K562 (cell line): ENCODE data around the gene PEX7. TPM values are rescaled to one million over a fixed set of nuclear protein-coding genes. Genes with fewer than 3 reads are reported as not detected.

Source experiments
- MTA1 ChIP-seq: fragments of 450-650 bp; IDR thresholded peaks from 2 replicates; pipeline ENCODE4 v1.6.1; 2017; ENCODE audit warnings: borderline replicate concordance
- RAD21 ChIP-seq, 2 experiments: fragments of 250-450 bp in 1 of 2; fragments of 450-650 bp in 1 of 2; sonication (Bioruptor Pico) in 1 of 2; formaldehyde crosslinking in 1 of 2; IDR thresholded peaks in 1 of 2; conservative IDR thresholded peaks in 1 of 2; 2 replicates each; pipeline versions ENCODE4 v1.4.0 to v1.8.0; 2020 to 2022; ENCODE audit warnings: mild to moderate bottlenecking in 2 of 2, moderate library complexity in 1 of 2
- SMARCE1 ChIP-seq: fragments of 450-650 bp; IDR thresholded peaks from 2 replicates; pipeline ENCODE4 v1.7.1; 2016; ENCODE audit warnings: mild to moderate bottlenecking
- TRIM24 ChIP-seq, 2 experiments: fragments of 450-650 bp; IDR thresholded peaks; 2 replicates each; pipeline ENCODE4 v1.6.1; 2016
- USF1 ChIP-seq: sonication (generic); formaldehyde crosslinking; IDR thresholded peaks from 2 replicates; pipeline ENCODE4 v1.9.0; 2022; ENCODE audit warnings: mild to moderate bottlenecking, missing genetic modification reagents
- ZBTB43 ChIP-seq: sonication (generic); formaldehyde crosslinking; IDR thresholded peaks from 2 replicates; pipeline ENCODE4 v1.8.0; 2023; ENCODE audit warnings: mild to moderate bottlenecking, missing genetic modification reagents
- polyA plus RNA-seq, 8 experiments: library from polyadenylated mRNA; depleted of rRNA in 4 of 8; stranded (reverse) in 5 of 8; unstranded in 3 of 8; fragments of >200 nt; fragmentation: Nextera tagmentation in 2 of 8; fragmentation: Illumina TruSeq in 1 of 8; extraction: Ambion mirVana in 2 of 8; extraction: Trizol in 1 of 8; gene quantifications; 2 replicates each; pipeline versions ENCODE4 v1.2.1 to v1.2.3, GENCODE V29; 2011 to 2014; ENCODE audit warnings: inconsistent platforms in 1 of 8, missing spikeins in 1 of 8
- total RNA-seq, 7 experiments: library from RNA; depleted of rRNA in 6 of 7; stranded (reverse); fragments of >200 nt in 6 of 7; fragmentation: Illumina TruSeq in 2 of 7; extraction: Trizol in 2 of 7; gene quantifications; 2 replicates each; pipeline versions ENCODE4 v1.2.1 to v1.2.3, GENCODE V29; 2011 to 2021; ENCODE audit warnings: low replicate concordance in 1 of 7
- TF ChIP-seq, protein P1 (sequence below): fragments of 450-650 bp; IDR thresholded peaks from 2 replicates; pipeline ENCODE4 v1.6.1; 2016; ENCODE audit warnings: mild to moderate bottlenecking, moderate library complexity

Gene PEX7
- total and polyA plus RNA-seq, 9 of the 15 experiments (the other 6 are each of a cell fraction or from before 2014, with no cell fraction given): 1.6 to 12.9 (median 9.1) TPM

DNA sequence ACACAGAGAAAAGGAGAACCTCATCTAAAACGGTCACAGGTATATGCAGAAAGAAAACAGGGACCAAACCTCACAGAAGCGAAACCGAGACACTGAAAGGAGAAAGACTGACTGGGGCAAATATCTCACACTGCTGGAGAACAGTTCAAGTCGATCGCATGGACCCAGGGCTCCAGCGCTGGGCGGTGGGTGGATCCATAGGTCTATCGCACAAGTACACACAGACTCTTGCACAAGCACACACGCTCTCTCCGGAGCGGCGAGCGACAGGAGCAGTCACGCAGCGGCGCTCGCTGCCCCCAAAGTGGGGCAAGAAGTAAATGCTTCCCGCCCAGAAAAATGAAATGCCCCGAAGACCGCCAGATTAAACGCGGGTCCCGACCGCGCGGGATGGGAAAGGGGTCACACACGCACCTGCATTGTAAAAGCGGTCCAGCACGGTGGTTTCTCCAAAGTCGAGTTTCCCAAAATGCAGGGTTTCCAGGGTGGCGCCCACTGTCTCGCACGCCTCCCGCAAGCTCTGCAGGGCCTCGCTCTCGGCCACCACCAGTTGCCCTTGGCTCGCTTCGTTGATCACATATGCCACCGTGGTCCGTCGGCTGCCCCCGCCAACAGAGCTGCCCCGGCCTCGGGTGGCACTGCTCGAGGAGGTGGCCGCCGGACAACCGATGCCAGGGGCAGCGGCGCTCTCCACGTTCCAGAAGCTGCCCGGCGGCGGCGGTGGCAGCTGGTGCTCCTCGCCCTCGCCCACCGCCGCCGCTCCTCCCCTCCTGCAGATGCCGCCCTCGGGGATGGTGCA, 30.9 kb upstream of the PEX7 start (continued):
- TF ChIP-seq, protein P1, sequence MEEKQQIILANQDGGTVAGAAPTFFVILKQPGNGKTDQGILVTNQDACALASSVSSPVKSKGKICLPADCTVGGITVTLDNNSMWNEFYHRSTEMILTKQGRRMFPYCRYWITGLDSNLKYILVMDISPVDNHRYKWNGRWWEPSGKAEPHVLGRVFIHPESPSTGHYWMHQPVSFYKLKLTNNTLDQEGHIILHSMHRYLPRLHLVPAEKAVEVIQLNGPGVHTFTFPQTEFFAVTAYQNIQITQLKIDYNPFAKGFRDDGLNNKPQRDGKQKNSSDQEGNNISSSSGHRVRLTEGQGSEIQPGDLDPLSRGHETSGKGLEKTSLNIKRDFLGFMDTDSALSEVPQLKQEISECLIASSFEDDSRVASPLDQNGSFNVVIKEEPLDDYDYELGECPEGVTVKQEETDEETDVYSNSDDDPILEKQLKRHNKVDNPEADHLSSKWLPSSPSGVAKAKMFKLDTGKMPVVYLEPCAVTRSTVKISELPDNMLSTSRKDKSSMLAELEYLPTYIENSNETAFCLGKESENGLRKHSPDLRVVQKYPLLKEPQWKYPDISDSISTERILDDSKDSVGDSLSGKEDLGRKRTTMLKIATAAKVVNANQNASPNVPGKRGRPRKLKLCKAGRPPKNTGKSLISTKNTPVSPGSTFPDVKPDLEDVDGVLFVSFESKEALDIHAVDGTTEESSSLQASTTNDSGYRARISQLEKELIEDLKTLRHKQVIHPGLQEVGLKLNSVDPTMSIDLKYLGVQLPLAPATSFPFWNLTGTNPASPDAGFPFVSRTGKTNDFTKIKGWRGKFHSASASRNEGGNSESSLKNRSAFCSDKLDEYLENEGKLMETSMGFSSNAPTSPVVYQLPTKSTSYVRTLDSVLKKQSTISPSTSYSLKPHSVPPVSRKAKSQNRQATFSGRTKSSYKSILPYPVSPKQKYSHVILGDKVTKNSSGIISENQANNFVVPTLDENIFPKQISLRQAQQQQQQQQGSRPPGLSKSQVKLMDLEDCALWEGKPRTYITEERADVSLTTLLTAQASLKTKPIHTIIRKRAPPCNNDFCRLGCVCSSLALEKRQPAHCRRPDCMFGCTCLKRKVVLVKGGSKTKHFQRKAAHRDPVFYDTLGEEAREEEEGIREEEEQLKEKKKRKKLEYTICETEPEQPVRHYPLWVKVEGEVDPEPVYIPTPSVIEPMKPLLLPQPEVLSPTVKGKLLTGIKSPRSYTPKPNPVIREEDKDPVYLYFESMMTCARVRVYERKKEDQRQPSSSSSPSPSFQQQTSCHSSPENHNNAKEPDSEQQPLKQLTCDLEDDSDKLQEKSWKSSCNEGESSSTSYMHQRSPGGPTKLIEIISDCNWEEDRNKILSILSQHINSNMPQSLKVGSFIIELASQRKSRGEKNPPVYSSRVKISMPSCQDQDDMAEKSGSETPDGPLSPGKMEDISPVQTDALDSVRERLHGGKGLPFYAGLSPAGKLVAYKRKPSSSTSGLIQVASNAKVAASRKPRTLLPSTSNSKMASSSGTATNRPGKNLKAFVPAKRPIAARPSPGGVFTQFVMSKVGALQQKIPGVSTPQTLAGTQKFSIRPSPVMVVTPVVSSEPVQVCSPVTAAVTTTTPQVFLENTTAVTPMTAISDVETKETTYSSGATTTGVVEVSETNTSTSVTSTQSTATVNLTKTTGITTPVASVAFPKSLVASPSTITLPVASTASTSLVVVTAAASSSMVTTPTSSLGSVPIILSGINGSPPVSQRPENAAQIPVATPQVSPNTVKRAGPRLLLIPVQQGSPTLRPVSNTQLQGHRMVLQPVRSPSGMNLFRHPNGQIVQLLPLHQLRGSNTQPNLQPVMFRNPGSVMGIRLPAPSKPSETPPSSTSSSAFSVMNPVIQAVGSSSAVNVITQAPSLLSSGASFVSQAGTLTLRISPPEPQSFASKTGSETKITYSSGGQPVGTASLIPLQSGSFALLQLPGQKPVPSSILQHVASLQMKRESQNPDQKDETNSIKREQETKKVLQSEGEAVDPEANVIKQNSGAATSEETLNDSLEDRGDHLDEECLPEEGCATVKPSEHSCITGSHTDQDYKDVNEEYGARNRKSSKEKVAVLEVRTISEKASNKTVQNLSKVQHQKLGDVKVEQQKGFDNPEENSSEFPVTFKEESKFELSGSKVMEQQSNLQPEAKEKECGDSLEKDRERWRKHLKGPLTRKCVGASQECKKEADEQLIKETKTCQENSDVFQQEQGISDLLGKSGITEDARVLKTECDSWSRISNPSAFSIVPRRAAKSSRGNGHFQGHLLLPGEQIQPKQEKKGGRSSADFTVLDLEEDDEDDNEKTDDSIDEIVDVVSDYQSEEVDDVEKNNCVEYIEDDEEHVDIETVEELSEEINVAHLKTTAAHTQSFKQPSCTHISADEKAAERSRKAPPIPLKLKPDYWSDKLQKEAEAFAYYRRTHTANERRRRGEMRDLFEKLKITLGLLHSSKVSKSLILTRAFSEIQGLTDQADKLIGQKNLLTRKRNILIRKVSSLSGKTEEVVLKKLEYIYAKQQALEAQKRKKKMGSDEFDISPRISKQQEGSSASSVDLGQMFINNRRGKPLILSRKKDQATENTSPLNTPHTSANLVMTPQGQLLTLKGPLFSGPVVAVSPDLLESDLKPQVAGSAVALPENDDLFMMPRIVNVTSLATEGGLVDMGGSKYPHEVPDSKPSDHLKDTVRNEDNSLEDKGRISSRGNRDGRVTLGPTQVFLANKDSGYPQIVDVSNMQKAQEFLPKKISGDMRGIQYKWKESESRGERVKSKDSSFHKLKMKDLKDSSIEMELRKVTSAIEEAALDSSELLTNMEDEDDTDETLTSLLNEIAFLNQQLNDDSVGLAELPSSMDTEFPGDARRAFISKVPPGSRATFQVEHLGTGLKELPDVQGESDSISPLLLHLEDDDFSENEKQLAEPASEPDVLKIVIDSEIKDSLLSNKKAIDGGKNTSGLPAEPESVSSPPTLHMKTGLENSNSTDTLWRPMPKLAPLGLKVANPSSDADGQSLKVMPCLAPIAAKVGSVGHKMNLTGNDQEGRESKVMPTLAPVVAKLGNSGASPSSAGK: 0 out of 2 replicates have a peak, but pooled peaks have one; percentile 16
- peak; percentile 15; the same call in 1 of the 2 replicates for TF ChIP-seq USF1
- peak in 1 of 2 experiments; percentile 43; a peak in 3 of 4 replicates for TF ChIP-seq RAD21 (CRISPR knock-in tag; conservative IDR thresholded peaks at IDR 0.05 in 1 of 2, IDR thresholded peaks at IDR 0.05 in 1 of 2)
- TF ChIP-seq TRIM24 (IDR thresholded peaks at IDR 0.05): no peak
- peak; percentile 54; the same call in 1 of the 2 replicates for TF ChIP-seq ZBTB43 (CRISPR knock-in tag)
- TF ChIP-seq MTA1: 0 out of 2 replicates have a peak, but pooled peaks have one; percentile 17
- peak; percentile 41; the same call in 1 of the 2 replicates for TF ChIP-seq SMARCE1
